ENCODE results near the gene SLC24A4.
A peak's percentile ranks its signal among the peaks of the same experiment; 100 is the strongest.

SLC24A4 gene

DNA sequence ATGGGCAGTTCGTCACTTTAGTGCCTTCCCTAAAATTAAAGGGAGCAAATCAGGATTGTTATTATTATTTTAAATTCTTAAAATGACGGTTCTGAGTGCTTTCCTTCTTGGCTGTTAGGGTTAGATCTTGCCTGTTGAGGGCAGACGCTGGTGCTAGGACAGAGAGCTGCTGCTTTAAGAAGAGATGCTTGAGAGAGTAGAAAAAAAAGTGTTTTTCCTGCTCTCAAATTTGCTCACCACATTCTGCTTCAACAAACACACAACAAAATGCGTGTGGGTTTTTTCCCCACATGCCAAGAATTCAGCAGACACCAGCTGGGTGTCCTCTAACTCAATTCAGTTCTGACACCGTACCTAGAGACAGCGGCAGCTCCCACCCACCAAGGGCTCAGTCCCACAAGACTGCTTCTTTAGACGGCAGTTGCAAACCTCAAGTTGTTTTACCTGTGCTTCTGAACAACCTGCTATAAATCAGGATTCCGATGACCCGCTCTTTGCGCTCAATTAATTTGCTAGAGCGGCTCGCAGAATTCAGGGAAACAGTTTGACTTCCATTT, 114.8 kb downstream of the SLC24A4 start:
- Mint-ChIP-seq H3K4me3 (no peak overlapping the region), H3K27me3 (no peaks in the 10 kb centered on the region), H3K27ac (ENCODE audit: low read depth) (no peak overlapping the region), H3K9me3 (no peaks in the 10 kb centered on the region), H3K4me1 (peaks cover 27% of the 10 kb centered on the region), H3K36me3 (ENCODE audit: insufficient read depth) (peaks cover 2% of the 10 kb centered on the region)
- no peak for ATAC-seq (replicated peaks; ENCODE audit: extremely low read depth, poor library complexity, severe bottlenecking)
- DNase-seq (ENCODE audit: low spot score in 2 of 2) = no peak

DNA sequence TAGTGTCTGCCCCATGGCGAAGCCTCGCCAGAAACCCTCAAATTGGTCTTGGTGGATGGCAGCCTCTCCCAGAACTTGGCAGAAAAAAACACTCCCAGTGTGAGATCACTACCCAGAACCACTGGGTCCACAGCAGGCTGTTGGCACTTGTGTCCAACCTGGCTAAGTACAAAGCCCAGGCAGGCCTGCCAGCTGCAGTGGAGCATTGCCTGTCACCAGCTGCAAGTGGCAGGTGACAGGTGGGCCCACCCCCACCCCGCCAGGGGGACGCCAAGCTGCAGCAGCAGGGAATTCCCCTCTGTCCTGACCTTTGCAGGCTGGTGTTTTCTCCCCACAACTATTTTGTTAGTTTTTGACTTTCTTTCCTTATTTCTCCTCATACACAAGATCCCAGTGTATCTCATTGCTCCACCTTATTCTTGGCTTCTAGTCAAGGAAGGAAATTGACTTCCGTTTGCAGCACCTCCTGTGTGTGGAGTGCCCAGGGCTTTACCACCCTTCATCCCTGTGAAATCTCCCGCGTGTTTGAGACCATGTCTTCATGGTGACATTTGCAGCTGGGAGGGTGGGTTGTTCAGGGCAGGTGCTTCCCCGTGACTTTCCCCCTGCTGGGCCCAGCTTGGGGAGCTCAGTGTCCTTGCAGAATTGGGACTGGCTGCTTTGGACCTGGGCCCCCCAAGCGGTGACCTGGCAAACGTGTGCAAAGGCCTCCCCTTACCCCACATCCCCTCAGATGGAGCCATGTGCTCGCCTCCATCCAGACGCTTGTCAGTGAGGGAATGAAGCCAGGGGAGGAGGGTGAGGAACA, 116.8 kb downstream of the SLC24A4 start:
- Mint-ChIP-seq H3K4me3 (no peak overlapping the region), H3K27ac (ENCODE audit: low read depth) (no peak overlapping the region), H3K36me3 (ENCODE audit: insufficient read depth) (peaks cover 2% of the 10 kb centered on the region), H3K4me1 (peaks cover 29% of the 10 kb centered on the region), H3K9me3 (no peaks in the 10 kb centered on the region), H3K27me3 (no peaks in the 10 kb centered on the region)
- no peak for ATAC-seq (replicated peaks; ENCODE audit: extremely low read depth, poor library complexity, severe bottlenecking)
- no peak for DNase-seq (ENCODE audit: low spot score in 2 of 2)

GRCh38 chr14:92440345-92441003, 117.5 kb downstream of the SLC24A4 start:
- Mint-ChIP-seq H3K36me3 (ENCODE audit: insufficient read depth) (peaks cover 2% of the 10 kb centered on the region), H3K9me3 (no peaks in the 10 kb centered on the region), H3K27me3 (no peaks in the 10 kb centered on the region), H3K4me1 (peaks cover 29% of the 10 kb centered on the region), H3K4me3 (no peak overlapping the region), H3K27ac (ENCODE audit: low read depth) (peak overlapping the region; percentile 54)
- ATAC-seq (replicated peaks; ENCODE audit: extremely low read depth, poor library complexity, severe bottlenecking) = no peak
- DNase-seq (ENCODE audit: low spot score in 2 of 2) = no peak

- Mint-ChIP-seq H3K4me3 (peak overlapping the region; percentile 68), H3K9me3 (no peaks in the 10 kb centered on the region), H3K36me3 (ENCODE audit: insufficient read depth) (peaks cover 2% of the 10 kb centered on the region), H3K27ac (ENCODE audit: low read depth) (peak overlapping the region; percentile 7), H3K4me1 (peaks cover 36% of the 10 kb centered on the region), H3K27me3 (no peaks in the 10 kb centered on the region)
- peak; percentile 28 for ATAC-seq (replicated peaks; ENCODE audit: extremely low read depth, poor library complexity, severe bottlenecking)
- DNase-seq (ENCODE audit: low spot score in 2 of 2) = no peak
These were observed 119.0 kb downstream of the SLC24A4 start for GRCh38 chr14:92441751-92442504.

- ATAC-seq (replicated peaks; ENCODE audit: extremely low read depth, poor library complexity, severe bottlenecking) (no peak), DNase-seq (ENCODE audit: low spot score in 2 of 2) (no peak)
- H3K4me3 Mint-ChIP-seq = no peak overlapping the region
- no peaks in the 10 kb centered on the region for H3K9me3 Mint-ChIP-seq
- H3K27ac Mint-ChIP-seq (ENCODE audit: low read depth) = no peak overlapping the region
- H3K36me3 Mint-ChIP-seq (ENCODE audit: insufficient read depth) = peaks cover 2% of the 10 kb centered on the region
- peaks cover 36% of the 10 kb centered on the region for H3K4me1 Mint-ChIP-seq
- no peaks in the 10 kb centered on the region for H3K27me3 Mint-ChIP-seq
These were observed 120.2 kb downstream of the SLC24A4 start for GRCh38 chr14:92443167-92443566.

- Mint-ChIP-seq H3K36me3 (ENCODE audit: insufficient read depth) (peaks cover 2% of the 10 kb centered on the region), H3K27ac (ENCODE audit: low read depth) (no peak overlapping the region), H3K9me3 (no peaks in the 10 kb centered on the region), H3K4me1 (peaks cover 36% of the 10 kb centered on the region), H3K4me3 (no peak overlapping the region), H3K27me3 (no peaks in the 10 kb centered on the region)
- DNase-seq (ENCODE audit: low spot score in 2 of 2) (no peak), ATAC-seq (replicated peaks; ENCODE audit: extremely low read depth, poor library complexity, severe bottlenecking) (no peak)
These were observed 120.8 kb downstream of the SLC24A4 start for GRCh38 chr14:92443741-92444140.

DNA sequence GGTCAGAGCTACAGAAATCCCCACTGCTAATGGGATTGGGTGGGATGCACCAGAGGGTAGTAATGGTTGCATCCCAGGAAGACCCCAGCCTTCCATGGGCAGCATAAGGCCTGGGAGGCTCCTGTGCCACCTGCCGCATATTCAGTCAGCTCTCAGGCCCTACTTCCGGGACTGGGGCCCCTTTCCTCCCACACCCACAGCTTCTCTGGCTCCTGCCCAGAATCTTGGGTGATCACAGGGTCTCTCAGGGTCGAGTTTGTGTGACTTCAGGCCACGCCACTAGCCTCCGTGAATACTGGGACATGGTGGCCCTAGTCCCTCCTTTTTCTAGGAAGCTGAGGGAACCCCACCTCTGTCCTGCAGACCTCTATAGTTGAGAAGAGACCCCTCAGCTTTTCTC, 123.8 kb downstream of the SLC24A4 start:
- Mint-ChIP-seq H3K27me3 (no peaks in the 10 kb centered on the region), H3K27ac (ENCODE audit: low read depth) (no peak overlapping the region), H3K36me3 (ENCODE audit: insufficient read depth) (peaks cover 1% of the 10 kb centered on the region), H3K4me1 (peaks cover 20% of the 10 kb centered on the region), H3K4me3 (no peak overlapping the region), H3K9me3 (no peaks in the 10 kb centered on the region)
- no peak for ATAC-seq (replicated peaks; ENCODE audit: extremely low read depth, poor library complexity, severe bottlenecking)
- no peak for DNase-seq (ENCODE audit: low spot score in 2 of 2)

DNA sequence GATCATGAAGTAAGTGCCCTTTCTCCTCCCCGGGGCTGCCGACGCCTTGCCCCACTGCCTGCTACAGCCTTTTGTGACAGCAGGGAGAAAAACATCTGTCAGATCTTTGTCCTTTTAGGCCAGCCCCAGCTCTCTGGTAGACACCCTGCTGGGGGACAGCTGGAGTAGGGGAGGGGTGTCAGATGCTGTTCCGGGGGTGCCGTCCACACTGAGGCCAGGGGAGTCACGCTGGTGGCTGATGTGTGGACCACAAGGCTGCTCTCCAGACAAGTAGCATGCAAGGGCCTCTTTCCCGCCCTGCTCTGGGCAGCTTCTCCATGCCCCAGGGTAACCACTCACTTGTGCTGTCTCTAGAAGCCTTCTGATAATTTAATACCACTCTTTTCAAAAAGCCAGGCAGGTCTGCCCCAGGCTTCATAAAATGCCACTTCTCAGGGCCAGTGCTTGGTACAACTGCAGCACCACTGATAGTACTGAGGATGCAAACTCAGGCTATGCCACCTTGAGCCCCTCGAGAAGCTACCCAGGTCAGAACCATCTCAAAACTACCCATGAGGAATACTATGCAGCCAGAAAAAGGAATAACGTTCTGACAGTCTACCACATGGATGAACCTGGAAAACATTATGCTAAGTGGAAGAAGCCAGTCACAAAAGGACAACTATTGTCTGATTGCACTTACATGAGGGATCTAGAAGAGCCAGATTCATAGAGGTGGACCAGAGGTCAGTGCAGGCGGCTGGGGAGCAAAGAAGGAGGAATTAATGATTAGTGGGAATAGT, 124.6 kb downstream of the SLC24A4 start:
- Mint-ChIP-seq H3K4me1 (peaks cover 12% of the 10 kb centered on the region), H3K9me3 (no peaks in the 10 kb centered on the region), H3K4me3 (no peak overlapping the region), H3K27me3 (no peaks in the 10 kb centered on the region), H3K36me3 (ENCODE audit: insufficient read depth) (peaks cover 4% of the 10 kb centered on the region), H3K27ac (ENCODE audit: low read depth) (no peak overlapping the region)
- ATAC-seq (replicated peaks; ENCODE audit: extremely low read depth, poor library complexity, severe bottlenecking) = no peak
- no peak for DNase-seq (ENCODE audit: low spot score in 2 of 2)

- Mint-ChIP-seq H3K36me3 (ENCODE audit: insufficient read depth) (peaks cover 4% of the 10 kb centered on the region), H3K4me1 (peaks cover 7% of the 10 kb centered on the region), H3K27me3 (no peaks in the 10 kb centered on the region), H3K27ac (ENCODE audit: low read depth) (no peak overlapping the region), H3K4me3 (no peak overlapping the region), H3K9me3 (no peaks in the 10 kb centered on the region)
- DNase-seq (ENCODE audit: low spot score in 2 of 2) (no peak), ATAC-seq (replicated peaks; ENCODE audit: extremely low read depth, poor library complexity, severe bottlenecking) (no peak)
These were observed 125.8 kb downstream of the SLC24A4 start for GRCh38 chr14:92448786-92449185.

- no peak overlapping the region for H3K4me3 Mint-ChIP-seq
- H3K4me1 Mint-ChIP-seq = peaks cover 7% of the 10 kb centered on the region
- peaks cover 4% of the 10 kb centered on the region for H3K36me3 Mint-ChIP-seq (ENCODE audit: insufficient read depth)
- no peak for ATAC-seq (replicated peaks; ENCODE audit: extremely low read depth, poor library complexity, severe bottlenecking)
- no peaks in the 10 kb centered on the region for H3K27me3 Mint-ChIP-seq
- DNase-seq (ENCODE audit: low spot score in 2 of 2) = no peak
- no peaks in the 10 kb centered on the region for H3K9me3 Mint-ChIP-seq
- H3K27ac Mint-ChIP-seq (ENCODE audit: low read depth) = no peak overlapping the region
These were observed 126.6 kb downstream of the SLC24A4 start for GRCh38 chr14:92449404-92450181.

- Mint-ChIP-seq H3K4me1 (peaks cover 7% of the 10 kb centered on the region), H3K36me3 (ENCODE audit: insufficient read depth) (peaks cover 4% of the 10 kb centered on the region), H3K9me3 (no peaks in the 10 kb centered on the region), H3K4me3 (no peak overlapping the region), H3K27ac (ENCODE audit: low read depth) (no peak overlapping the region), H3K27me3 (no peaks in the 10 kb centered on the region)
- ATAC-seq (replicated peaks; ENCODE audit: extremely low read depth, poor library complexity, severe bottlenecking) = no peak
- no peak for DNase-seq (ENCODE audit: low spot score in 2 of 2)
These were observed 127.5 kb downstream of the SLC24A4 start for GRCh38 chr14:92450351-92451070.
